Right ventricle myocardium inferior (tissue), 1 donor: ENCODE measurements around the gene LPXN. TPM values are rescaled to one million over a fixed set of nuclear protein-coding genes. Genes with fewer than 3 reads are reported as not detected.
"Not testable (repeated sequence)": the region's sequence is repeated elsewhere in the genome, so short reads cannot be mapped to it uniquely, and the experiment has no call there.

Experiments
- ATAC-seq: fragments of 200-7000 bp; cut with Tn5 transposase; one replicate; pipeline ENCODE4 v1.9.1; 2020; ENCODE audit warnings: mild to moderate bottlenecking, moderate library complexity
- DNase-seq: peaks from one replicate; pipeline ENCODE4 v3.0.0; 2021; ENCODE audit errors: missing footprints
- intact Hi-C: fragments of 100-400 bp; cut with DNase I; formaldehyde crosslinking; loops from one replicate; pipeline ENCODE4 v1.11.0; 2022
- total RNA-seq: library from RNA; stranded (reverse); fragmentation: NEBNext Ultra II Directional; extraction: Animal tissue kit (Norgen Biotek cat#: 25700); gene quantifications from one replicate; pipeline ENCODE4 v1.2.1, GENCODE V29; 2021
- donor health status: DM: no; HTN: yes; CAD: no; lungs with severe emphysema.

Gene LPXN
- total RNA-seq, 1 donor from 2014 or later: 3.9 TPM

GRCh38 chr11:58582437-58582836 is 6.8 kb upstream of the LPXN start:
- intact Hi-C loops: no loop called here
- ATAC-seq (no peak), DNase-seq (no peak)

GRCh38 chr11:58580311-58580710 is 4.7 kb upstream of the LPXN start:
- intact Hi-C loops: no loop called here
- ATAC-seq (no peak), DNase-seq (no peak)

- intact Hi-C loops: loop anchor here (5.0 kb wide), 3 partner anchors 48 to 867 kb away; partner anchors contain the start of genes FAM111A, MED19 and TMX2
- ATAC-seq: peak; percentile 74
- peak; percentile 95 for DNase-seq
Measured at GRCh38 chr11:58579192-58580129, 3.8 kb upstream of the LPXN start.

- intact Hi-C loops: loop anchor here (1.0 to 5.0 kb wide), 4 partner anchors 49 to 911 kb away; partner anchors contain the start of genes FAM111A, MED19 and TMX2
- DNase-seq (peak; percentile 98), ATAC-seq (peak; percentile 90)
Measured at GRCh38 chr11:58578635-58579191, 3.1 kb upstream of the LPXN start, which contains the start of gene ZFP91. Gene ZFP91, plus strand, starts transcription at chr11:58579063. Its CDS starts 219 bp downstream, at chr11:58579282.

- intact Hi-C loops: loop anchor here (1.0 to 5.0 kb wide), 4 partner anchors 49 to 911 kb away; partner anchors contain the start of genes FAM111A, MED19 and TMX2
- DNase-seq (peak; percentile 96), ATAC-seq (peak; percentile 85)
Measured at GRCh38 chr11:58578136-58578634, 2.5 kb upstream of the LPXN start.

GRCh38 chr11:58577555-58578135 is 2.0 kb upstream of the LPXN start:
- ATAC-seq (no peak), DNase-seq (peak; percentile 71)
- intact Hi-C loops: loop anchor here (1.0 to 5.0 kb wide), 5 partner anchors 50 to 910 kb away; partner anchors contain the start of genes FAM111A, MED19 and TMX2

- intact Hi-C loops: loop anchor here (1.0 to 5.0 kb wide), 4 partner anchors 50 to 865 kb away; partner anchors contain the start of genes FAM111A, MED19 and TMX2
- DNase-seq: no peak
- ATAC-seq: no peak
Measured at GRCh38 chr11:58576887-58577471, 1.3 kb upstream of the LPXN start.

GRCh38 chr11:58574881-58575280 is 775 bp downstream of the LPXN start:
- DNase-seq: no peak
- no peak for ATAC-seq
- intact Hi-C loops: loop anchor here (2.0 to 5.0 kb wide), 4 partner anchors 52 to 863 kb away; partner anchors contain the start of genes FAM111A, MED19 and TMX2

- DNase-seq (peak; percentile 66), ATAC-seq (no peak)
- intact Hi-C loops: loop anchor here (2.0 kb wide), 1 partner anchor 101 kb away; no protein-coding TSS in a partner anchor
Measured at GRCh38 chr11:58573451-58574104, 2.1 kb downstream of the LPXN start.

- intact Hi-C loops, ATAC-seq, DNase-seq: not testable (repeated sequence)
Measured at GRCh38 chr11:58572906-58573305, 2.8 kb downstream of the LPXN start.

GRCh38 chr11:58567889-58568512 is 7.7 kb downstream of the LPXN start:
- no peak for ATAC-seq
- DNase-seq: no peak
- intact Hi-C loops: loop anchor here (10.0 kb wide), 1 partner anchor 227 kb away; no protein-coding TSS in a partner anchor

GRCh38 chr11:58564231-58564630 is 11.4 kb downstream of the LPXN start:
- DNase-seq (no peak), ATAC-seq (no peak)
- intact Hi-C loops: loop anchor here (10.0 kb wide), 1 partner anchor 231 kb away; no protein-coding TSS in a partner anchor

- intact Hi-C loops: loop anchor here (10.0 kb wide), 1 partner anchor 232 kb away; no protein-coding TSS in a partner anchor
- ATAC-seq: no peak
- DNase-seq: no peak
Measured at GRCh38 chr11:58562375-58562800, 13.3 kb downstream of the LPXN start.

GRCh38 chr11:58561394-58562098 is 14.1 kb downstream of the LPXN start:
- intact Hi-C loops: loop anchor here (10.0 kb wide), 1 partner anchor 233 kb away; no protein-coding TSS in a partner anchor
- no peak for DNase-seq
- no peak for ATAC-seq

GRCh38 chr11:58560842-58561241 is 14.8 kb downstream of the LPXN start:
- no peak for ATAC-seq
- no peak for DNase-seq
- intact Hi-C loops: loop anchor here (10.0 kb wide), 1 partner anchor 234 kb away; no protein-coding TSS in a partner anchor

GRCh38 chr11:58549644-58550043 is 26.0 kb downstream of the LPXN start:
- ATAC-seq (peak; percentile 93), DNase-seq (no peak)
- intact Hi-C loops: no loop called here
